UCSD-AML1 (cell line): Measurements from ENCODE around the gene PCSK5.

Experiments
- DNase-seq: peaks from one replicate; lab custom pipeline; 2025; ENCODE audit not compliant: unreplicated experiment; lab: John Stamatoyannopoulos, UW

Gene PCSK5

GRCh38 chr9:76176171-76176570 lies 285.7 kb downstream of the PCSK5 start:
- DNase-seq, result no peak

DNA sequence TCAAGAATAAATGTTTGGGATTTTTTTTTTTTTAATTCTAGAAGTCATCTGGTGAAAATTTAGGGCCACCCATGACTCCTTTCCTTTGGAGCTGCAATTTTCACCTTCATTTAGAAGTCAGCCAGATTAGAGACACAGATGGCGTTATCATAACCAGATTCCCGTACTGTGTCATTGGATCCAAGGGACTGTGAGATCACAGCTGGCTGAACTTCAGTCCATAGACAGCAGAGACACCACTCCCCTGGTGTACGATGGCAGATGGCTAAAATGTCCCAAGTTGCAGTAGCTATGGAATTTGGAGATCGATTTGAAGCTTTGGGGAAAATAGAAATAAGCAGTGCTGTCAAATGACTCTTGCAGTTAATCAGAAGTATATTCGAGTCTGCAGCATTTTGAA lies 287.5 kb downstream of the PCSK5 start:
- no peak for DNase-seq

GRCh38 chr9:76180541-76180940 lies 290.1 kb downstream of the PCSK5 start:
- no peak for DNase-seq

DNA sequence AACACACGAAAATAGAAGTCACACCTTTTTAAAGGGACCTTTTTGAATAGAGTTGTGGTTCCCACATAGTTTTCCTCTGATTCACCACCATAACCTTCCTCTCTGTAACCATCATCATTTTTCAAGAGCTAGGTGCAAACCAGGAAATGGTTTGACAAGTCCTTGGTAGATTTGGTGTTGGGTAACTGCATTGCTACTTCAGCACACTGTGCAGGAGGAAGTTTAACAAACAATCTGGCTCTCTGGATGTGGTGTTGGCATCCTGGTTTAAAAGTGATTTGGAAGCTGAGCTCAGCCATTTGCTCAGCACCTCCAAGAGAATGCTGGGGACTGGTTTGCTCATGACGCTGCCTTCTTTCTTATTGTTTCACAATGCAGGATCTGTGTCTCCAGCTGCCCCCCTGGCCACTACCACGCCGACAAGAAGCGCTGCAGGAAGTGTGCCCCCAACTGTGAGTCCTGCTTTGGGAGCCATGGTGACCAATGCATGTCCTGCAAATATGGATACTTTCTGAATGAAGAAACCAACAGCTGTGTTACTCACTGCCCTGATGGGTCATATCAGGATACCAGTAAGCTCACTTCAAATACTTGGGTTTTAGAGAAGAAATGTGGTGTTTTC lies 290.7 kb downstream of the PCSK5 start:
- DNase-seq, result no peak

DNA sequence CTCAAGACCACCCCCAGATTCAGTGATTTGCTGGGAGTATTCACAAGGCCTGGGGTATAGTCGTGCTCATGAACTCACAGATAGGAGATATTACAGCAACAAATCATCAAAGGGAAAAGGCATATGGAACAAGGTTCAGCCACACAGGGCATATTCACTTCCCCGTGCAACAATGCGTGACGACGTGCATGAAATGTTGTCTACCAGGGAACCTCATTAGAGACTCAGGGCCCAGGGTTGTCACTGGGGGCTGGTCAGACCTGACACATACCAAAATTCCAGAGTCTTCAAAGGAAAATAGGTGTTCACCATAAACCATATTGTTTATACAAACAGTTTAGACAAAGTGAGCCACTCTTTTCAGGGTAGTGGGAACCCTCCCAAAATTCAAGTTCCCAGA lies 291.3 kb downstream of the PCSK5 start:
- DNase-seq, result no peak

DNA sequence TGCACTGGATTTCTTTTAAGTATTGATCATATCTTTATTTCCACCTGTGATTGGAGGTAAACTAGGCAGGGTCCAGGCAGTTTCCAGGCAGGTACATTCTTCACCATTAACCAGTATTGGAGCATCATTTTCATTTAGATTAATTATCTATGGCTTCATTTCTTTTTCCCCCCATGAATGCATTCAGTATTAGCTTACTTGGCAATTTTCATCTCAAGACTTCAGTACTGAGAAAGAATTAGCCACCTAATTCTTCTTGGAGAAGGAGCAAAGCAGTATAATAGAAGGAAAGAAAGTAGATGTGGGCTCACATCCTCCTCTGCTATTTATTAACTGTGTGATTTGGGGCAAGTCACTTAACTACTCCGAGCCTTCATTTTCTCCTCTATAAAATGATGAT lies 295.0 kb downstream of the PCSK5 start:
- DNase-seq, result no peak

GRCh38 chr9:76188286-76188685 lies 297.8 kb downstream of the PCSK5 start:
- DNase-seq, result no peak

DNA sequence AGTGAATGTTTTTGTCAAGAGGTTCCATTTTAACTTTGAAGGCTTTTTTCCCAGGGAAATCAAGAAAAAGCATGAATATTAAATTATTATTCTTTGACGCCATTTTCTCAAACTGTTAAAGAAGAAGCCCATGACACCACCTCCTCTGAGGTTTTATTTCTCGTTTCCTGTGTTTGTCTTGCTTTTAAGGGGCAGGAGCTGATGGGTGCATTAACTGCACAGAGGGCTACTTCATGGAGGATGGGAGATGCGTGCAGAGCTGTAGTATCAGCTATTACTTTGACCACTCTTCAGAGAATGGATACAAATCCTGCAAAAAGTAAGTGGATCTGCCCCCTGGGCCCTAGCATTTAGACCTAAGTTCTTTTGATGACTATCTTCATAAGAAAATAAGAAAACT lies 298.4 kb downstream of the PCSK5 start:
- DNase-seq, result no peak

GRCh38 chr9:76191493-76191892 lies 301.0 kb downstream of the PCSK5 start:
- no peak for DNase-seq

GRCh38 chr9:76192013-76192412 lies 301.5 kb downstream of the PCSK5 start:
- no peak for DNase-seq

DNA sequence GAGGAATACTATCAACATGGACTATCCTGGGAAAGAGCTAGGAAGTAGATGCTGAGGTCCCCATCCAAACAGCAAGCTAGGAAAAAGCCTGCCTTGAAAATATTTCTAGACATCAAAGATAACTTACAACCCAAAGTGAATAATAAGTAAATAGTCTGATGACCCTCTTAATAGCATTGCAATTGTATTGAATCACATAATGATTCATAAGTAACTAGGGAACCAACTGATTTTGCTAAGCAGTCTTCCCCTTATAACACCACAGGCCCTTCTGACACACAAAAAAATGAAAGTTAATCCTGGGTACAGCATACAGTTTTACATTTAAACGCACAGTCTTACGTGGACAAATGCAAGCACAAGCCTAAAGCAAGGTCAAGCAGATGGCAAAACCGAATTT lies 304.4 kb downstream of the PCSK5 start:
- DNase-seq, result no peak

DNA sequence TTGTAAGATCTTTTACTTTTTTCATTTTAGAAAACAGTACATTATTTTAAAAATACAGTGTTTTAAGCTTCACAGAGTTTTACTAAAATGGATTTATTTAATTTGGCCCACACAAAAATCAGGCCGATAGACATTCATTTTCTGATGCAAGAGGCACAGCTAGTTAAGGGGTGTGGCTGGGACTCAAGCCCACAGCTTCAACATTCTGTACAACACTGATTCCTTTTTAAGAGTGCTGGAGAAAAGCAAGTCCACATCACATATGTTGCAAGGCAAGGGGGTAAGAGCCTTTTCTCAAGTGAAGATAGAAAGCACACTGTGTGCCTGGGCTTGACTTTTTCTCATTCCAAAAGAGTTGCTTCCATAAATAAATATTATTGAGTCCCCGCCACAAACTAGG lies 307.9 kb downstream of the PCSK5 start:
- DNase-seq, result no peak

- no peak for DNase-seq
These were observed 309.8 kb downstream of the PCSK5 start for GRCh38 chr9:76200315-76200714.

- DNase-seq, result no peak
These were observed 310.3 kb downstream of the PCSK5 start for GRCh38 chr9:76200745-76201144.

GRCh38 chr9:76203373-76203772 lies 312.9 kb downstream of the PCSK5 start:
- no peak for DNase-seq

DNA sequence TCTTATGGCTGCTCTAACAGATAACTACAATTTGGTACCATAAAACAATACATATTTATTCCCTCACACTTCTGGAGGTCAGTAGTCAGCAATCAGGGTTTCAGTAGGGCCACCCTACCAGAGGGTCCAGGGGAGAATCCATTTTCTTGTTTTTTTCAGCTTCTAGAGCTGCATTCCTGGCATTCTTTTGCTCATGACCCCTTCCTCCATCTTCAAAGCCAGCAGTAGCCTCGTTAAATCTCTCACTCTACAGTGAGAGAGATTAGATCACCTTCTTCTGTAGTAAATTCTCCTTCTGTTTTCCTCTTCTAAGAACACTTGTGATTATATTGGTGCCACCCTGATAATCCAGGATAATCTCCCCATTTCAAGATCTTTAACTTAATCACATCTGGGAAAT lies 316.3 kb downstream of the PCSK5 start:
- no peak for DNase-seq

DNA sequence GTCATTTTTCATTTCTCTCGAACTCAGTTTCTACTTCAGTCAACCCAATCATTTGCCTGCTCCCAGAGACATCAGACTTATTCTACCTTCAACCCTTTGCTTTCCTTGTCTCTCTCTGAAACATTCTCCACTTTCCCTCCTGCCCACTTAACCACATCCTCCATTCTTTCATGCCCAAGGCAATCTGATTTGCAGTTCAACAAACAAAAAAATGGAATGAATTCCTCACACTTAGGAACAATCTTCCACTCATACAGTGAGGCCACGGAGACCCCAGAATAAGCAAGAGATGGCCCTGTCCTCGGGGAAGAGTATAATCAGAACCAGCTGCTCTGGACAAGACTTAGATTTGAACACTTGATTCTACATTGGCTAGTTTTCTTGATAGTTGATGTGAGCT lies 323.3 kb downstream of the PCSK5 start:
- no peak for DNase-seq

DNA sequence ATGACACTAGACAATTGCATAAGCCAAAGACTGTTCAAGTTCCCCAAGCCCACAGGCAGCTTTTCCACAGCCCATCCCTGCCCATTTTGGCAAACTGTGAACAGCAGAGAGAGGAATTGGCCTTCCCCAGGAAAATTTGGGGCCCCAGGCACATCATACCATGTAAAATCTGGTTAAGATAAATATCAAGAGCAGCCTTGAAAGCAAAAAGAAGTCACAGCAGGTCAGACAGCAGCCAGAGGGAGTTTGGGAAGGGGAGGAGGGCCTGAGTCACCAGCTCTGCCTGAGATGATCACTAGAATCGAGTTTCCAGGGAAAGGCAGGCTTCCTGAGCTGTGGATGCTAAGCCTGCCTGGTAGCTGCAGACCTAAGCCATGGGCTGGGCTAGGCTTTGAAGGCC lies 324.6 kb downstream of the PCSK5 start:
- DNase-seq, result no peak

- no peak for DNase-seq
These were observed 325.7 kb downstream of the PCSK5 start for GRCh38 chr9:76216161-76216649.

- DNase-seq, result no peak
These were observed 327.8 kb downstream of the PCSK5 start for GRCh38 chr9:76218117-76218885.

DNA sequence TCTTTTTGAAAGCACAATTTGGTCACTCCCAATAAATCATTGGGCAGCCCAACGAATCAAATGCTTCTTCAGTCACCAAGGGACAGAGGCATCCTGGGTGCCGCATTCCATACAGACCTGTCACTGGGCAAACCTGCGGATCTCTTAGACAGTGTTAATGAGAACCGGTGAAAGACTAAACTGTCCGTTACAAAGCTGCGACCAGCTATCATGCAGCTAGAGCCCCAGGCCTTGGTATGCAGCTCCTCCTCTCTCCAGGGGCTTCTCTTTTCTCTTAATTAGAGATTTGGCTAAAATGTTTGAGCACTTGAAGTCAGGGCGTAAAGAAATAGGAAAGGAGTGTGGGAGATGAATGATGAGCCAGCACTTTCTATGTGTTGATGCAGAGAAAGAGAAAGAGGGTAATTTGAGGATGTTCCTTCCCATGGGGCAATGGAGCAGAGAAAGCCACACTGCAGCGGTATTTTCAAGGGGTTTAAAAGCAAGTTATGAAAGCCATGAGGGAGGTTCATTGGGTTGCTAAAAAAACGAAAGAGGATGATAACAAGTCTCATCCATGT lies 328.5 kb downstream of the PCSK5 start:
- no peak for DNase-seq

DNA sequence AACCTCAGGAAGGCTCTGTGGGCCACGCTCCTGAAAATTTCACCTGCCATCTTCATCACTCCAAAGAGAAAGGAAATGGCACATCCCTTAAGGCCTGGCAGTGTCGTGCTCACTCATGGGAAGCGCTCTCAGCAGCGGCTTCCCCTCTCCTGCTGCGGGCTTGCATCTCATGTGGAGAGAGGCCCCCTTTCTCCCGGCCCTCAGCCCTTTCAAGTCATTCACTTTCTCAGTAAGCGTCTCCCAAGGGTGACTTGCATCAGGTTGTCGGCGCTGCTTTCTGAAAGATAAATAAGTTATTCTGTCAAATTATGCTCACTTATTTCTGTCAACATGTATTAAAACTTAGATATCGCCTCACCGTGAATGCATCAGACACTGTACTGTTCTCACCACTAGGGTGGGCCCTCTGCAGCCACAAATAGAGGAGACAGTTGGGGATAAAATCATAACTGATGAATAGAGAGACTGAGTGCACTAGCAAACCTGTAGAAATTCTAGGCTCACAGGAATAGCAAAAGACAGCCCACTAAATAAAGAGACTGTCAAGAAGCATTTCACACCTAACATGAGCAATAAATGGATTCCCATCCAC lies 329.2 kb downstream of the PCSK5 start:
- DNase-seq, result no peak
